Fibroblast of lung (primary cell): Measurements from ENCODE around the gene LRRC8D. TPM values are rescaled to one million over a fixed set of nuclear protein-coding genes. Genes with fewer than 3 reads are reported as not detected.

Source experiments
- DNase-seq, 2 donors: peaks; one replicate each; pipeline versions ENCODE4 v3.0.0 to v3.0.0-alpha.2; 2010; ENCODE audit warnings: low read depth in 2 of 2
- H2AFZ ChIP-seq: 2 replicates; pipeline ENCODE4 v1.5.1; 2012; ENCODE audit warnings: low read length, control low read depth, inconsistent platforms
- H3K27ac ChIP-seq: 2 replicates; pipeline ENCODE4 v1.5.1; 2011; ENCODE audit warnings: low read length, control low read depth; ENCODE audit not compliant: insufficient read depth
- H3K27me3 ChIP-seq: 2 replicates; pipeline ENCODE4 v1.5.1; 2011; ENCODE audit warnings: mild to moderate bottlenecking, low read length; ENCODE audit not compliant: control insufficient read depth, insufficient read depth
- H3K36me3 ChIP-seq: 2 replicates; pipeline ENCODE4 v1.5.1; 2011; ENCODE audit warnings: low read length; ENCODE audit not compliant: control insufficient read depth, insufficient read depth
- H3K4me1 ChIP-seq: 2 replicates; pipeline ENCODE4 v1.5.1; 2011; ENCODE audit warnings: low read length; ENCODE audit not compliant: control insufficient read depth, insufficient read depth; ENCODE audit errors: extremely low read depth
- H3K4me2 ChIP-seq: 2 replicates; pipeline ENCODE4 v1.5.1; 2011; ENCODE audit warnings: low read length, control low read depth; ENCODE audit not compliant: insufficient read depth; ENCODE audit errors: extremely low read depth
- H3K4me3 ChIP-seq, 4 experiments: fragments of 200-600 bp in 1 of 4; sonication (generic) in 1 of 4; replicated peaks in 1 of 4; 2 replicates each; pipeline ENCODE4 v1.5.1; 2011 to 2016; ENCODE audit warnings: low read length in 4 of 4, low read depth in 3 of 4, mild to moderate bottlenecking in 3 of 4, control low read depth in 2 of 4, inconsistent platforms in 1 of 4, mixed read lengths in 1 of 4; ENCODE audit not compliant: insufficient read depth in 1 of 4; ENCODE audit errors: control extremely low read depth in 1 of 4
- H3K79me2 ChIP-seq: 2 replicates; pipeline ENCODE4 v1.5.1; 2012; ENCODE audit warnings: mild to moderate bottlenecking, low read length, inconsistent platforms; ENCODE audit not compliant: control insufficient read depth, insufficient read depth
- H3K9ac ChIP-seq: 2 replicates; pipeline ENCODE4 v1.5.1; 2011; ENCODE audit warnings: mild to moderate bottlenecking, low read length, control low read depth; ENCODE audit not compliant: insufficient read depth
- H3K9me3 ChIP-seq: 2 replicates; pipeline ENCODE4 v1.5.1; 2012; ENCODE audit warnings: low read depth, low read length; ENCODE audit not compliant: control insufficient read depth, insufficient read depth
- H4K20me1 ChIP-seq: 2 replicates; pipeline ENCODE4 v1.5.1; 2011; ENCODE audit warnings: low read length; ENCODE audit not compliant: control insufficient read depth, insufficient read depth; ENCODE audit errors: extremely low read depth
- CTCF ChIP-seq, 2 donors: IDR thresholded peaks in 1 of 2; conservative IDR thresholded peaks in 1 of 2; 1 replicate in 1 of 2; 2 replicates in 1 of 2; pipeline ENCODE4 v1.5.1; 2011 to 2012; ENCODE audit warnings: low read length in 2 of 2, control low read depth in 1 of 2, inconsistent platforms in 1 of 2, low read depth in 1 of 2, mild to moderate bottlenecking in 1 of 2
- EZH2 ChIP-seq: IDR thresholded peaks from 2 replicates; pipeline ENCODE4 v1.5.1; 2012; ENCODE audit warnings: low read length, control low read depth, mild to moderate bottlenecking; ENCODE audit errors: missing control alignments
- polyA plus RNA-seq, 2 donors: library from polyadenylated mRNA; depleted of rRNA in 1 of 2; stranded (reverse) in 1 of 2; unstranded in 1 of 2; fragments of >200 nt; gene quantifications; 2 replicates each; pipeline ENCODE4 v1.2.1, GENCODE V29; 2011 to 2012; ENCODE audit warnings: missing spikeins in 1 of 2
- total RNA-seq: library from RNA; depleted of rRNA; stranded (reverse); fragments of >200 nt; gene quantifications from 2 replicates; pipeline ENCODE4 v1.2.1, GENCODE V29; 2014

The LRRC8D gene
- total and polyA plus RNA-seq, 2 donors (not counting 1 experiment from before 2014, with no cell fraction given), result 41.0 to 58.1 TPM

- DNase-seq, result peak in 1 of 2 donors; percentile 89
- H3K27me3 ChIP-seq, result no peaks in the 10 kb centered on the region
- TF ChIP-seq CTCF (conservative IDR thresholded peaks at IDR 0.05 in 1 of 2, IDR thresholded peaks at IDR 0.05 in 1 of 2; ENCODE audit: low read depth in 1 of 2, low read length in 2 of 2) (no peak), EZH2 (no peak)
These were observed 11.3 kb upstream of the LRRC8D start for GRCh38 chr1:89809556-89809955.

GRCh38 chr1:89810302-89810701, 10.5 kb upstream of the LRRC8D start:
- Histone ChIP-seq H3K4me1 (no peaks in the 10 kb centered on the region), H2AFZ (no peak overlapping the region), H3K27ac (no peak overlapping the region), H3K9ac (no peak overlapping the region), H3K36me3 (no peaks in the 10 kb centered on the region), H3K9me3 (no peaks in the 10 kb centered on the region), H4K20me1 (no peaks in the 10 kb centered on the region), H3K27me3 (no peaks in the 10 kb centered on the region), H3K4me2 (no peak overlapping the region), H3K4me3 (no peak overlapping the region), H3K79me2 (no peaks in the 10 kb centered on the region)
- no peak for TF ChIP-seq EZH2
- no peak for TF ChIP-seq CTCF (conservative IDR thresholded peaks at IDR 0.05 in 1 of 2, IDR thresholded peaks at IDR 0.05 in 1 of 2; ENCODE audit: low read depth in 1 of 2, low read length in 2 of 2)
- DNase-seq, result no peak

More at GRCh38 chr1:89809556-89809955, 11.3 kb upstream of the LRRC8D start:
- Histone ChIP-seq H4K20me1 (no peaks in the 10 kb centered on the region), H3K4me2 (no peak overlapping the region), H3K4me3 (no peak overlapping the region), H3K9me3 (no peaks in the 10 kb centered on the region), H3K9ac (no peak overlapping the region), H3K36me3 (no peaks in the 10 kb centered on the region), H2AFZ (no peak overlapping the region), H3K4me1 (no peaks in the 10 kb centered on the region), H3K27ac (no peak overlapping the region), H3K79me2 (no peaks in the 10 kb centered on the region)

- Histone ChIP-seq H3K9ac (no peak overlapping the region), H3K9me3 (no peaks in the 10 kb centered on the region), H3K4me2 (no peak overlapping the region), H3K4me3 (no peak overlapping the region), H3K4me1 (no peaks in the 10 kb centered on the region), H3K79me2 (no peaks in the 10 kb centered on the region), H2AFZ (no peak overlapping the region), H3K36me3 (no peaks in the 10 kb centered on the region), H4K20me1 (no peaks in the 10 kb centered on the region), H3K27me3 (no peaks in the 10 kb centered on the region), H3K27ac (no peak overlapping the region)
- no peak for TF ChIP-seq EZH2
- no peak for TF ChIP-seq CTCF (conservative IDR thresholded peaks at IDR 0.05 in 1 of 2, IDR thresholded peaks at IDR 0.05 in 1 of 2; ENCODE audit: low read depth in 1 of 2, low read length in 2 of 2)
- DNase-seq, result no peak
These were observed 10.0 kb upstream of the LRRC8D start for GRCh38 chr1:89810880-89811279.
